HepG2 (cell line): ENCODE measurements around the gene TNFSF12. TPM values are rescaled to one million over a fixed set of nuclear protein-coding genes. Genes with fewer than 3 reads are reported as not detected.

Experiments used
- ATF5 ChIP-seq: sonication (generic); formaldehyde crosslinking; IDR thresholded peaks from 2 replicates; pipeline ENCODE4 v1.4.0; 2020; ENCODE audit warnings: mild to moderate bottlenecking, low read depth, missing genetic modification reagents
- ATF7 ChIP-seq, 2 experiments: fragments of 450-650 bp in 1 of 2; sonication (generic) in 1 of 2; formaldehyde crosslinking in 1 of 2; IDR thresholded peaks; 2 replicates each; pipeline versions ENCODE4 v1.4.0 to v1.6.1; 2016 to 2020; ENCODE audit warnings: antibody characterized with exemption in 1 of 2, mild to moderate bottlenecking in 1 of 2, missing genetic modification reagents in 1 of 2
- EHMT2 ChIP-seq: fragments of 200-600 bp; sonication (generic); IDR thresholded peaks from 2 replicates; pipeline ENCODE4 v1.7.0; 2017; ENCODE audit warnings: antibody characterized with exemption, low read depth, low read length, borderline replicate concordance
- FOSL2 ChIP-seq: sonication (generic); formaldehyde crosslinking; IDR thresholded peaks from 2 replicates; pipeline ENCODE4 v1.4.0; 2020; ENCODE audit warnings: missing genetic modification reagents
- KAT7 ChIP-seq: IDR thresholded peaks from 2 replicates; pipeline ENCODE4 v1.6.1; 2018; ENCODE audit warnings: borderline replicate concordance, missing compliant biosample characterization
- KDM5A ChIP-seq: fragments of 200-600 bp; sonication (generic); IDR thresholded peaks from 2 replicates; pipeline ENCODE4 v1.7.0; 2018; ENCODE audit warnings: antibody characterized with exemption, mild to moderate bottlenecking, low read length, borderline replicate concordance
- KLF6 ChIP-seq: IDR thresholded peaks from 2 replicates; pipeline ENCODE4 v1.8.0; 2016; ENCODE audit warnings: missing biosample characterization, missing genetic modification reagents
- MATR3 ChIP-seq: sonication (generic); formaldehyde crosslinking; IDR thresholded peaks from 2 replicates; pipeline ENCODE4 v1.4.0; 2020; ENCODE audit warnings: missing genetic modification reagents
- PHF21A ChIP-seq: sonication (generic); formaldehyde crosslinking; IDR thresholded peaks from 2 replicates; pipeline ENCODE4 v1.5.0; 2020; ENCODE audit warnings: mild to moderate bottlenecking, missing genetic modification reagents
- RAD51 ChIP-seq: fragments of 450-650 bp; IDR thresholded peaks from 2 replicates; pipeline ENCODE4 v1.6.1; 2016; ENCODE audit warnings: borderline replicate concordance
- RBM22 ChIP-seq: fragments of 200-400 bp; formaldehyde crosslinking; optimal IDR thresholded peaks from 2 replicates; pipeline ENCODE3; 2017; ENCODE audit warnings: mild to moderate bottlenecking, low read length, moderate library complexity
- SAFB2 ChIP-seq: sonication (generic); formaldehyde crosslinking; IDR thresholded peaks from 2 replicates; pipeline ENCODE4 v1.5.1; 2020; ENCODE audit warnings: missing genetic modification reagents, low read depth, mild to moderate bottlenecking, borderline replicate concordance
- SCMH1 ChIP-seq: sonication (generic); formaldehyde crosslinking; IDR thresholded peaks from 2 replicates; pipeline ENCODE4 v1.9.0; 2021; ENCODE audit warnings: missing genetic modification reagents, mild to moderate bottlenecking, borderline replicate concordance
- SOX5 ChIP-seq: IDR thresholded peaks from 2 replicates; pipeline ENCODE4 v1.6.1; 2016; ENCODE audit warnings: borderline replicate concordance
- SP140L ChIP-seq: sonication (generic); formaldehyde crosslinking; IDR thresholded peaks from 2 replicates; pipeline ENCODE4 v1.4.0; 2020; ENCODE audit warnings: missing genetic modification reagents, borderline replicate concordance
- THAP7 ChIP-seq: sonication (generic); formaldehyde crosslinking; IDR thresholded peaks from 2 replicates; pipeline ENCODE4 v1.8.1; 2023; ENCODE audit warnings: mild to moderate bottlenecking, missing genetic modification reagents
- ZNF382 ChIP-seq: sonication (generic); formaldehyde crosslinking; IDR thresholded peaks from 2 replicates; pipeline ENCODE4 v1.5.0; 2020; ENCODE audit warnings: missing genetic modification reagents, mild to moderate bottlenecking, borderline replicate concordance
- ZNF441 ChIP-seq: sonication (generic); formaldehyde crosslinking; IDR thresholded peaks from 2 replicates; pipeline ENCODE4 v1.7.0; 2021; ENCODE audit warnings: missing genetic modification reagents, borderline replicate concordance
- ZNF704 ChIP-seq: sonication (generic); formaldehyde crosslinking; IDR thresholded peaks from 2 replicates; pipeline ENCODE4 v1.8.1; 2023; ENCODE audit warnings: mild to moderate bottlenecking, inconsistent platforms, moderate library complexity, missing genetic modification reagents, borderline replicate concordance
- ZNF737 ChIP-seq: sonication (generic); formaldehyde crosslinking; IDR thresholded peaks from 2 replicates; pipeline ENCODE4 v1.5.0; 2020; ENCODE audit warnings: missing genetic modification reagents, mild to moderate bottlenecking, borderline replicate concordance
- ZNF777 ChIP-seq: sonication (generic); formaldehyde crosslinking; IDR thresholded peaks from 2 replicates; pipeline ENCODE4 v1.4.0; 2020; ENCODE audit warnings: missing genetic modification reagents
- polyA plus RNA-seq, 8 experiments: library from polyadenylated mRNA; depleted of rRNA in 3 of 8; stranded (reverse) in 7 of 8; unstranded in 1 of 8; fragments of >200 nt; fragmentation: Illumina TruSeq in 4 of 8; extraction: Trizol in 4 of 8; gene quantifications; 2 replicates each; pipeline versions ENCODE4 v1.2.1 to v1.2.3, GENCODE V29; 2011 to 2016; ENCODE audit warnings: low read depth in 4 of 8, missing spikeins in 1 of 8, mixed read lengths in 1 of 8; ENCODE audit not compliant: insufficient read depth in 1 of 8
- total RNA-seq, 5 experiments: library from RNA; depleted of rRNA; stranded (reverse); fragments of >200 nt; fragmentation: Illumina TruSeq; extraction: Trizol; gene quantifications; 2 replicates each; pipeline ENCODE4 v1.2.3, GENCODE V29; 2016; ENCODE audit warnings: low read depth in 1 of 5
- TF ChIP-seq, protein P1 (sequence below): sonication (generic); formaldehyde crosslinking; IDR thresholded peaks from 2 replicates; pipeline ENCODE4 v1.8.0; 2022; ENCODE audit warnings: mild to moderate bottlenecking, missing genetic modification reagents
- TF ChIP-seq, protein P2 (sequence below): sonication (generic); formaldehyde crosslinking; IDR thresholded peaks from 2 replicates; pipeline ENCODE4 v1.5.1; 2020; ENCODE audit warnings: missing genetic modification reagents, mild to moderate bottlenecking, borderline replicate concordance
- TF ChIP-seq, protein P3 (sequence below): IDR thresholded peaks from 2 replicates; pipeline ENCODE4 v1.6.1; 2016

The TNFSF12 gene
- total and polyA plus RNA-seq, 2 of the 13 experiments (the other 11 are each of a cell fraction or from before 2014, with no cell fraction given): 0.93 to 7.2 TPM

- TF ChIP-seq SOX5 (no peak), ATF5 (0 out of 2 replicates have a peak, but pooled peaks have one; percentile 38), EHMT2 (no peak), KLF6 (CRISPR knock-in tag) (peak; percentile 91), SAFB2 (CRISPR knock-in tag) (no peak), ATF7 (IDR thresholded peaks at IDR 0.05) (no peak), ATF7 (CRISPR knock-in tag; IDR thresholded peaks at IDR 0.05) (no peak), ZNF704 (CRISPR knock-in tag) (peak; percentile 80; the same call in 1 of the 2 replicates), SCMH1 (CRISPR knock-in tag) (no peak), ZNF777 (CRISPR knock-in tag) (0 out of 2 replicates have a peak, but pooled peaks have one; percentile 17), THAP7 (no peak), SP140L (CRISPR knock-in tag) (no peak), FOSL2 (CRISPR knock-in tag) (peak; percentile 41; the same call in 1 of the 2 replicates), ZNF382 (CRISPR knock-in tag) (no peak), ZNF441 (CRISPR knock-in tag) (peak; percentile 24; the same call in 1 of the 2 replicates), RAD51 (peak; percentile 87), RBM22 (peak; percentile 77), ZNF737 (CRISPR knock-in tag) (no peak), KDM5A (peak; percentile 39; the same call in 1 of the 2 replicates), KAT7 (CRISPR knock-in tag) (no peak), PHF21A (CRISPR knock-in tag) (peak; percentile 60; the same call in 1 of the 2 replicates), MATR3 (no peak)
- TF ChIP-seq, protein P1, sequence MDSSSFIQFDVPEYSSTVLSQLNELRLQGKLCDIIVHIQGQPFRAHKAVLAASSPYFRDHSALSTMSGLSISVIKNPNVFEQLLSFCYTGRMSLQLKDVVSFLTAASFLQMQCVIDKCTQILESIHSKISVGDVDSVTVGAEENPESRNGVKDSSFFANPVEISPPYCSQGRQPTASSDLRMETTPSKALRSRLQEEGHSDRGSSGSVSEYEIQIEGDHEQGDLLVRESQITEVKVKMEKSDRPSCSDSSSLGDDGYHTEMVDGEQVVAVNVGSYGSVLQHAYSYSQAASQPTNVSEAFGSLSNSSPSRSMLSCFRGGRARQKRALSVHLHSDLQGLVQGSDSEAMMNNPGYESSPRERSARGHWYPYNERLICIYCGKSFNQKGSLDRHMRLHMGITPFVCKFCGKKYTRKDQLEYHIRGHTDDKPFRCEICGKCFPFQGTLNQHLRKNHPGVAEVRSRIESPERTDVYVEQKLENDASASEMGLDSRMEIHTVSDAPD: no peak
- TF ChIP-seq, protein P2, sequence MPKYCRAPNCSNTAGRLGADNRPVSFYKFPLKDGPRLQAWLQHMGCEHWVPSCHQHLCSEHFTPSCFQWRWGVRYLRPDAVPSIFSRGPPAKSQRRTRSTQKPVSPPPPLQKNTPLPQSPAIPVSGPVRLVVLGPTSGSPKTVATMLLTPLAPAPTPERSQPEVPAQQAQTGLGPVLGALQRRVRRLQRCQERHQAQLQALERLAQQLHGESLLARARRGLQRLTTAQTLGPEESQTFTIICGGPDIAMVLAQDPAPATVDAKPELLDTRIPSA (CRISPR knock-in tag): no peak
- TF ChIP-seq, protein P3, sequence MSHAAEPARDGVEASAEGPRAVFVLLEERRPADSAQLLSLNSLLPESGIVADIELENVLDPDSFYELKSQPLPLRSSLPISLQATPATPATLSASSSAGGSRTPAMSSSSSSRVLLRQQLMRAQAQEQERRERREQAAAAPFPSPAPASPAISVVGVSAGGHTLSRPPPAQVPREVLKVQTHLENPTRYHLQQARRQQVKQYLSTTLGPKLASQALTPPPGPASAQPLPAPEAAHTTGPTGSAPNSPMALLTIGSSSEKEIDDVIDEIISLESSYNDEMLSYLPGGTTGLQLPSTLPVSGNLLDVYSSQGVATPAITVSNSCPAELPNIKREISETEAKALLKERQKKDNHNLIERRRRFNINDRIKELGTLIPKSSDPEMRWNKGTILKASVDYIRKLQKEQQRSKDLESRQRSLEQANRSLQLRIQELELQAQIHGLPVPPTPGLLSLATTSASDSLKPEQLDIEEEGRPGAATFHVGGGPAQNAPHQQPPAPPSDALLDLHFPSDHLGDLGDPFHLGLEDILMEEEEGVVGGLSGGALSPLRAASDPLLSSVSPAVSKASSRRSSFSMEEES (CRISPR knock-in tag): peak; percentile 90
Measured at GRCh38 chr17:7572338-7572587, 23.4 kb downstream of the TNFSF12 start (continued).
